Kidney epithelial cell (primary cell): ENCODE measurements around the gene GPR39. TPM values are rescaled to one million over a fixed set of nuclear protein-coding genes. Genes with fewer than 3 reads are reported as not detected.

Experiments
- DNase-seq: peaks from one replicate; pipeline ENCODE4 v3.0.0-alpha.2; 2010; ENCODE audit warnings: low read depth
- H3K27me3 ChIP-seq: 2 replicates; pipeline ENCODE4 v1.6.0; 2011; ENCODE audit warnings: low read length; ENCODE audit not compliant: control insufficient read depth, insufficient read depth
- H3K36me3 ChIP-seq: 2 replicates; pipeline ENCODE4 v1.5.1; 2011; ENCODE audit warnings: low read length; ENCODE audit not compliant: control insufficient read depth, insufficient read depth
- H3K4me3 ChIP-seq: 2 replicates; pipeline ENCODE4 v1.5.1; 2011; ENCODE audit warnings: low read depth, mild to moderate bottlenecking, control low read depth, low read length
- total RNA-seq: library from RNA; depleted of rRNA; stranded (reverse); fragments of >200 nt; gene quantifications from 2 replicates; pipeline ENCODE4 v1.2.3, GENCODE V29; 2015
- TF ChIP-seq, protein P1 (sequence below): IDR thresholded peaks from 2 replicates; pipeline ENCODE4 v1.5.1; 2011; ENCODE audit warnings: mild to moderate bottlenecking, moderate library complexity, low read length, control low read depth, inconsistent platforms; ENCODE audit not compliant: insufficient read depth, poor library complexity, severe bottlenecking

Gene GPR39
- total RNA-seq, 1 donor from 2014 or later = 5.9 TPM

DNA sequence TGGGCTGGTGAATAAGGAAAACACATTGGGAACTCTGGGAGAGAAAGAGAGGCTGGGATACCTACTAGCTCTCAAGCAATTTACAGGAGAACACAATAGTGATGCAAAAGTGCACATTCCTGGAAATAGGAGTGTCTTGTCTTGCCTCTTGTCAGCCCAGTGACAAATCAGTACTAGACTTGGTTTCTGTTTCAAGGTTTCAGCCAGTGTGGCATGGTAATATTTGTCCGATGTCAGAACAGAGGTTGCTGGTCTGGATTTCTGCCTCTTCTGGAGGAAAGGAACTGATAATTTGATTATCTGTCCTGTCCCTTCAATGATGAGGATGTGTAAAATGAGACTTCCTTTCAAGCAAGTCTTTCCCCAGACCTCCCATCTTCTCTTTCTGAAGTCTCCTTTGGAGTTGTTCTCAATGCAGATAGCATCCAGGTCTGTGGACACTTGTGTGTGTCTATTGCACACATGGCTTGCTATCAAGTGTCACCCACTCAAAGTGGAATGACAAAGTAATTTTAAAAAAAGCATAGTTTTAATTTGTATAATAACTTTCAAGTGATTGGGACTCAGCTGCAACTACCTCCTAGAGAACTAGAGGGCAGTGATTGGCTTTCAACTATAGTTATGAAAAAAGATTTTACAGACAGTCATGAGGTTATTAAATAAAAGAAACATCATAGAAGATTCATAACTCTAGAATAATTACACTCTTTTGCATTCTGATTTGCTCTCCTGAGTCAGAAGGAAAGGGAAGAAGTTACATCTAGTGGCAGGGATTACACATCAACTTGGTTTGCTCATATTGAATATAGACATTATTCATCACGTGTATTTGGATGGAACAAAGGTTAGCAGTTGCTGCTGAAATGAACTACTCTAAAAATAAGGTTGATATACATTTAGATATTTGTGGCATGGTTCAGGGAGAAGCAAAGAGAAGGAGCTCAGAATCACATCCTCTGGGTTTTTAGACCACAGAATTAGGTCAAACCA, 4.5 kb downstream of the GPR39 start:
- Histone ChIP-seq H3K4me3 (no peak overlapping the region), H3K27me3 (no peaks in the 10 kb centered on the region), H3K36me3 (no peaks in the 10 kb centered on the region)
- TF ChIP-seq, protein P1, sequence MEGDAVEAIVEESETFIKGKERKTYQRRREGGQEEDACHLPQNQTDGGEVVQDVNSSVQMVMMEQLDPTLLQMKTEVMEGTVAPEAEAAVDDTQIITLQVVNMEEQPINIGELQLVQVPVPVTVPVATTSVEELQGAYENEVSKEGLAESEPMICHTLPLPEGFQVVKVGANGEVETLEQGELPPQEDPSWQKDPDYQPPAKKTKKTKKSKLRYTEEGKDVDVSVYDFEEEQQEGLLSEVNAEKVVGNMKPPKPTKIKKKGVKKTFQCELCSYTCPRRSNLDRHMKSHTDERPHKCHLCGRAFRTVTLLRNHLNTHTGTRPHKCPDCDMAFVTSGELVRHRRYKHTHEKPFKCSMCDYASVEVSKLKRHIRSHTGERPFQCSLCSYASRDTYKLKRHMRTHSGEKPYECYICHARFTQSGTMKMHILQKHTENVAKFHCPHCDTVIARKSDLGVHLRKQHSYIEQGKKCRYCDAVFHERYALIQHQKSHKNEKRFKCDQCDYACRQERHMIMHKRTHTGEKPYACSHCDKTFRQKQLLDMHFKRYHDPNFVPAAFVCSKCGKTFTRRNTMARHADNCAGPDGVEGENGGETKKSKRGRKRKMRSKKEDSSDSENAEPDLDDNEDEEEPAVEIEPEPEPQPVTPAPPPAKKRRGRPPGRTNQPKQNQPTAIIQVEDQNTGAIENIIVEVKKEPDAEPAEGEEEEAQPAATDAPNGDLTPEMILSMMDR = no peak
- no peak for DNase-seq

DNA sequence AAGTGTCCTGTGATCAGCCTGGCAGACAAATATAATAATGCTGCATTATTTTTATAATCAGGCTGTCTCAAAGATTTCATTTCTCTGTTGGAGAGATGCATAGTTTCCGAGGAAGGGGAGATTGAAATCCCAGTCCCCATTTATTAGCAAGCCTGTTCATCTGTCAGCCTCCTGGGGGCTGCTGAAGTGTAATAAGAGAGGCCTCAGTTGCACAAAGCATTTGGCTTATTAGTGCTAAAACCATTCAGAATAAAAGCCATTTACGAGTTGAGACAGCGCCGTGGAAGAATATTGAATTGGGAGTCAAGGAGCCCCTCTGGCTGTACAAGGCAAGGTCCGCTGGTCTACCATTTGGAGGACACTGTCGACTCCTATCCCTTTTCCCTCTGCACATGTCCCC, 6.1 kb downstream of the GPR39 start:
- H3K36me3 ChIP-seq = no peaks in the 10 kb centered on the region
- TF ChIP-seq, protein P1 = no peak
- DNase-seq = no peak

DNA sequence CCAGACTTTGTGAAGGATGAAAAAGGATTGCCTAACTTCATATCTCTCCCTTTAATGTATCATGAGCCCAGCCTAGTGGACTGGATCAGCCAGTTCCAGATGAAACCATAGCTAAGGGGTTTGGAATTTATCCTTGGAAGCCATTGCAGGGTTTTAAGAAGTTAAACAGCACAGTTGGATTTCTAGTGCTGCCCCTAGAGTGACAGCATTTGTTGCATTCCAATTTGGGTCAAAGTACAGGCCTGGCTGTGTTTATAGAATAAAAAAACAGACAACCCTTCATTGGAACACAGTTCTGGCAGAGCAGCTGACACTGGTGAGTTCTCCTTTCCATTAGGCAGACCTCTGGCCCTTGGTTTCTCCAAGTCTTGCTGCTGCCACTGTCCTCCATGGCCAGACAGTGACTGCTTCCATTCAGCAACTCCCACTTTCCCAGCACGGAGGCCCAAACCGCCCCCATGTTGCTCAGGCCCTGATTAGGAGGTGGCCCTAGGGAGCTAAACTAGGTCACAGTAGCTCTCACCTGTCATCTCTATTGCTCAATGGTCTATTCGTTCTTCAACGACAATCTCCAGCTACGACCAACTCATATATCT, 8.0 kb downstream of the GPR39 start:
- TF ChIP-seq, protein P1 = no peak

More for the DNA sequence above, 6.1 kb downstream of the GPR39 start:
- Histone ChIP-seq H3K27me3 (no peaks in the 10 kb centered on the region), H3K4me3 (no peak overlapping the region)

DNA sequence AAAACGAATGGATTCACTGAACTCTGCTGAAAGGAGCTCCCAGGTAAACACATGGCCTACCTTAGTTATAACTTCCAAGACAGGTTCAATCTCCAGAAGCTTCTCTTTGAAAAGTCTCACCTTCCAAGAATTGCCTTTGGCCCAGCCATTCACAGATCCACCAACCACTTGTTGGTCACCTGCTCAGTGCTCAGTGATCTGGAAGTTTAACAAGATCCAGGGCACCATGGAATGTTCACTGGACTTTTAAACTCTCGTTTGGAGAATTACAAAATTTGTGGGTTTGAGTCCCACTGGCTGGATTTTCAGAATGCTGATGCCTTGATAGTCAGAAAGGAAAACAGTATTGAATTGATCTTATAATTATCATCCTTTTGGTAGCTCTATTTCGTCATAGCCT, 9.4 kb downstream of the GPR39 start:
- DNase-seq = no peak
- Histone ChIP-seq H3K27me3 (no peaks in the 10 kb centered on the region), H3K4me3 (no peak overlapping the region), H3K36me3 (no peaks in the 10 kb centered on the region)
- TF ChIP-seq, protein P1 = no peak

More for the DNA sequence above, 8.0 kb downstream of the GPR39 start:
- no peak overlapping the region for H3K4me3 ChIP-seq
- no peak for DNase-seq
- H3K36me3 ChIP-seq = no peaks in the 10 kb centered on the region
- H3K27me3 ChIP-seq = no peaks in the 10 kb centered on the region

DNA sequence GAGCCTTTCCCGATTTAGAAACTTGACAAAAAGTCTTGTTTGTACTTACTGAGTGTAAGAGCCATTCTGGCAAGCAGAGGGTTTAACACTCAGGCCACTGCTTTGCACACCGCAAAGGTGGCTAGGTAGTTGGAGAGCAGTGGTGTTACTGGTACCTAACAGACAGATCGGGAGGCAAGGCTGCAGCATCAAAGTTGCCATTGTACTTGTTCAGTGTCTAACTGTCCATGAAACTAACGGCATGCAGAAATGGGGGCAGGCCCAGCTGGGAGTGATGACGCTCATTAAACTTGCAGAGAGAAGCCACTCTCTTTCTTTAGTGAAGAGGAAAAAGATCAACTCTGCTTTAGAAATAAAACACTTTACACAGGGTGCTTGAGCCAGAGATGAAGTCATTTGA, 10.1 kb downstream of the GPR39 start:
- Histone ChIP-seq H3K36me3 (no peaks in the 10 kb centered on the region), H3K27me3 (no peaks in the 10 kb centered on the region), H3K4me3 (no peak overlapping the region)
- TF ChIP-seq, protein P1 = no peak
- no peak for DNase-seq
